ENCODE data around the gene EIF4G3.

DNA sequence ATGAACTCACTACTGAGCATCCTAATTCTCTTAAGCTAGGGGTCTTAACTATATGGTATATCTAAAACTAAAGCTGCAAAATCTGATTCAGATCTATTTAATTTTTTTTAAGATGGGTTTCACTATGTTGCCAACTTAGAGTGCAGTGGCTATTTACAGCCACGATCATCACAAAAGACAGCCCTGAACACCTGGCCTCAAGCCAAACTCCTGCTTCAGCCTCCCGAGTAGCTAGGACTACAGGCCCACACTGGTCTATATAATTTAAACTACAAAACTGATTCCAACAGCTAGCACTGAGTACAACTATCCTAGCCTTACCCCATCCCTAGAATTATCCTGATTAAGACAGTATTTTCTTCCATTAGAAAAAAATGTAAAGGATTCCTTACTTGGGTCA is 37.1 kb downstream of the EIF4G3 start:
- TF ChIP-seq CTCF (conservative IDR thresholded peaks at IDR 0.05 in 1 of 2, IDR thresholded peaks at IDR 0.05 in 1 of 2; ENCODE audit: low read depth in 1 of 2, low read length in 2 of 2) (no peak), EZH2 (IDR thresholded peaks at IDR 0.05; ENCODE audit: low read length, missing control alignments) (no peak)
